GM15510 (cell line): ENCODE measurements around the gene PRKAA1.
A peak's percentile ranks its signal among the peaks of the same experiment; 100 is the strongest.

Source experiments
- POLR2A ChIP-seq: IDR thresholded peaks from 3 replicates; pipeline ENCODE4 v1.6.1; 2011; ENCODE audit warnings: borderline replicate concordance; ENCODE audit not compliant: insufficient read length; ENCODE audit errors: extremely low read depth

The PRKAA1 gene

DNA sequence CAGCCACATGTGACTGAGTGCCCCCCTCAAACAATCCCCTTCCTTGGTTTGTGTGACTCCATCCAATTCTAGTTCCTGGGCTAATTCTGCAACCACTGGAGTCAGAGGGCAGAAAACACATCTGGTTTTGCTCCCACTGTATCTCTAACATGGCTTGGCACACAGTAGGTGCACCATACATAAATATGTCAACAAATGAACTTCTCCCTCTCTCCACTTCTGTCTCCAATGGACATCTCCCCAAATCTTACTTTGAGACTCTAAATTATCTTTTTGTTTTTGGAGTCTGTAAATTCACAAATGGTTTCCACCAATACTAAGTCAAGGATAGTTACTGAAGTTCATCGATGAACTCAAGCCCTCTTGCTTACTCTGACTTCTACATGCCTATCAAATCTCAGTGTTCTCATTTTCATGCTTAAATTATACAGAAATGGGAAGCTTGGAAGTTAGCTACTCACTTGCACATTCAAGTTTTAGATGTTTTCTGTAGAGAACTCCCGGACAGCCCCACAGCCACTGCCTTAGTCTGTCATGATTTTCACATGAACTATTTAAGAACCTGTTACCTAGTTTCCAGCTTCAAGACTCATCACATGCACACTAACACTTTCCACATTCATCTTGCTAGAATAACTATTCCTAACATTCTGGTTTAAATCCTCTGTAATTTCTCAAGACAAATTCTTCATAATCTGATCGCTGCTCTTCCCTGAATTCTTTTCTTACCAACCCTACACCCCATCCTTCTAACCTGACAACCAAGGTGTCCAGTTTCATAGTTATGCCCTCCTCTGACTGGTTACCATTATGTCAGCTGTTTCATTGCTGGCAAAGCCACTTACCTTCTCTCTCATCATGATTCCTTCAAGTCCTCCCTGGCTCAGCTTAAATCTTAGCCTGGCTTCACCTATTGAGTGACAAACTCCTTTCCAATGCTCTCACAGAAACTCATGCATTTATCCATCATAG, 30.8 kb upstream of the PRKAA1 start:
- TF ChIP-seq POLR2A: no peak

GRCh38 chr5:40828021-40828631, 30.0 kb upstream of the PRKAA1 start:
- peak; percentile 26 for TF ChIP-seq POLR2A

GRCh38 chr5:40827188-40827977, 29.2 kb upstream of the PRKAA1 start:
- no peak for TF ChIP-seq POLR2A

- no peak for TF ChIP-seq POLR2A
Measured at GRCh38 chr5:40826489-40827187, 28.5 kb upstream of the PRKAA1 start.

- TF ChIP-seq POLR2A: peak; percentile 16
Measured at GRCh38 chr5:40825461-40826043, 27.4 kb upstream of the PRKAA1 start.

GRCh38 chr5:40823459-40823858, 25.3 kb upstream of the PRKAA1 start:
- no peak for TF ChIP-seq POLR2A

DNA sequence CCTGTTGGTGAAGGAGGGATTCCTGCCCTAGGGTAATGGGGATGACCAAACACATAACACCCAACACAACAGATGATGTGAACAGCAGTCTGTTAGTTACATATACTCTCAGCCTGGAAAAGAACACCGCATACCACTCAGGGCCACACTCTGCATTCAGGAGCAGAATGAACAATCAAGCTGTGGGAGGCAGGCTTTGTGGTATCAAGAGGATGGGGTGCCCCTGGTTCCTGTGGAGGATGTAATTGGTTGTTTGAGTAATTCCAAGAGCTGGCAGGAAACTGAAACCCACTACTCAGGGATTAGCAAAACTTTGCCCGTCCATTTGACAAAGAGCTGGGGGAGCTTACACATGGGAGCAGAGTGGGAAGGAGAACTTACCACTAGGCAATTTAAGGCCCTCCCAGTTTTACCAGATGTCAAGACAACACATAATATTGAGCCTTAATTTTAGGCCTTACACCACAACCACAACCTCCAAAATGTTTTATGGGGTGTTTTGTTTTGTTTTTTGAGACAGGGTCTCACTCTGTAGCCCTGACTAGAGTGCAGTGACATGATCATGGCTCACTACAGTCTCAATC, 15.6 kb upstream of the PRKAA1 start:
- TF ChIP-seq POLR2A: no peak

DNA sequence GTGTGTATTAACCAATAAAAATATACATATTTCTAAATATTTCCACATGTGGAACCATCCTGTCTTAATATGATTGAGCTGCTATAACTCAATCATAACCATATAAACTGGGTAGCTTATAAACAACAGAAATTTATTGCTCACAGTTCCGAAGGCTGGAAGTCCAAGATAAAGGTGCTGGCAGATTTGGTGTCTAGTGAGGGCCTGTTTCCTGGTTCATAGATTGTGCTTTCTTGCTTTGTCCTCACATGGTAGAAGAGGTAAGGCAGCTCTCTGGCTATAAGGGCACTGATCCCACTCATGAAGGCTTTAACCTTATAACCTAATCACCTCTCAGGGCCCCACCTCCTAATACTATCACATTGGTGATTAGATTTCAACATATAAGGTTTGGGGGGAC, 14.0 kb upstream of the PRKAA1 start:
- no peak for TF ChIP-seq POLR2A

GRCh38 chr5:40801771-40802562, 3.8 kb upstream of the PRKAA1 start:
- TF ChIP-seq POLR2A: no peak

GRCh38 chr5:40799258-40799657, 1.1 kb upstream of the PRKAA1 start:
- no peak for TF ChIP-seq POLR2A

- no peak for TF ChIP-seq POLR2A
Measured at GRCh38 chr5:40798801-40799210, 632 bp upstream of the PRKAA1 start.

DNA sequence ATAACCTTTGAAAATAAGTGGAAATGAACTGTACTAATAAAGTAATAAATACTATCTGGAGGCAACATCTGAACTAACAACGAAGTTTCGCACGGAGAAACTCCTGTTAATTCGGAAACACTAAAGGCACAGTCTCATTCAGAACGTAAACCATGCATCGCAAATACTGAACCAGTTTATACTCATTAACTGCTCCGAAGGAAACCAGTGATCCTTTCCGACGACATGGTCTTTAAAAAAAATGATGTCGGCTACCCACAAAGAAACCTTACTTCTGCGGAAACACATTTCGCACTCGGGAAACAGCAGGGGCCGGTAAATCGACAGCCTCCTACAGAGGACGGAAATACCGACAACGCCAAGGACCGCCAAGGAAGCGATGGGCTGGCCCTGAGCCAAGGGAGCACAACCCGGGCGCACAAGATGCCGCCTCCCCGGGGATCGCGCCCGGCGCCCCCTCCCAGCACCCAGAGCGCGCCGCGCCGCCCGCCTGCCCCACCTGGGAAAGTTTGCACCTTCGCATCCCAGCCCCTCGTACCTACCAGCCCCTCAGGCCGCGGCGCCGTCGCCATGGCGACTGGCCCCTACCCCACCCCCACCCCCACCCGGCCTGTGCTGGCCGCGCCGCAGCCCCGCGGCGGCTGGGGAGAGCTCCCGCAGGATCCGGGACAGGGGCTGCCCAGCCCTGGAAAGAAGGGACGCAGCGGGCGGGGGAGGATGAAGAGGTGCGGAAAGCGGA, 732 bp downstream of the PRKAA1 start:
- no peak for TF ChIP-seq POLR2A

DNA sequence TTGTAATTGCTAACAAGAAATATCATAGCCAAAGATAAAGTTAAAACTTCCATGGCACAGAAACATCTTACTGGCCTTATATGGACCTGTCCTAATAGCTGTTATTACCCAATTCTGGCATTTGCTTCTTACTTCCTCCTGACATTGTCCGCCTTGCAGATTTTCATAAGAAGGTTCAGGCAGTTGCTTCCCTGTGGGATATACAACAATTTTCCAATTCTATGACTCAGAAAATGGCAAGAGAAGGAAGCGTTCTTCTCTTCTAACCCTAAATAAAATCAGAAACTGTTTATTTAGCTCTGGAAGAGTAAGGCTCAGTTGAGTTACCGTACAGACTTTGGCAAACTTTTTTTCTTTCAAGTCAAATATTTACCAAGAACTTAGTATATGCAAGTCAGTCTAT, 1.7 kb downstream of the PRKAA1 start:
- no peak for TF ChIP-seq POLR2A

DNA sequence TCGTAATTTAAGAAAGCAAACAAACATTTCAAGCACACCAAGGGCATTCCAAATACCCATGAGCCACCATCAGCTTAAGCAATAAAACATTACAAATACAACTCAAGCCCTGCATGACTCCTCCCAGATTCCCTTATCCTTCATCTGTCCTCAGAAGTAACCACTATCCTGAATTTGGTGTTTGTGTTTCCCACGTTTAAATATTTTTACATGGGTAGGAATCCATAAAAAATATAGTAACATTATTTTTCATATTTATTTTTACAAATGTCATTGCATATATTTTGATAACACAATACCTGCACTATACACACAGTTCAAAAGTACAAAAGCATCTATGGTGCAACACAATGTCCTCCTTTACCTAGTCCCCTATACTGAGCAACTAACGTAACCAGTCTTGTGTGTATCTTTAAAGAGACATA, 6.4 kb downstream of the PRKAA1 start:
- TF ChIP-seq POLR2A: no peak
